ENCODE data around the gene DNAAF5.

GRCh38 chr7:744854-745430 is 18.4 kb downstream of the DNAAF5 start:
- TF ChIP-seq CTCF (IDR thresholded peaks at IDR 0.05) (no peak), POLR2A (IDR thresholded peaks at IDR 0.05) (no peak)

Data from suprapubic skin (tissue), 3 donors.